Middle frontal gyrus (tissue), 1 donor: Measurements from ENCODE around the gene GDF7.

Experiments used
- DNase-seq: peaks from one replicate; pipeline ENCODE4 v3.0.0-alpha.2; 2015; ENCODE audit warnings: low spot score; ENCODE audit errors: extremely low spot score

The GDF7 gene

DNA sequence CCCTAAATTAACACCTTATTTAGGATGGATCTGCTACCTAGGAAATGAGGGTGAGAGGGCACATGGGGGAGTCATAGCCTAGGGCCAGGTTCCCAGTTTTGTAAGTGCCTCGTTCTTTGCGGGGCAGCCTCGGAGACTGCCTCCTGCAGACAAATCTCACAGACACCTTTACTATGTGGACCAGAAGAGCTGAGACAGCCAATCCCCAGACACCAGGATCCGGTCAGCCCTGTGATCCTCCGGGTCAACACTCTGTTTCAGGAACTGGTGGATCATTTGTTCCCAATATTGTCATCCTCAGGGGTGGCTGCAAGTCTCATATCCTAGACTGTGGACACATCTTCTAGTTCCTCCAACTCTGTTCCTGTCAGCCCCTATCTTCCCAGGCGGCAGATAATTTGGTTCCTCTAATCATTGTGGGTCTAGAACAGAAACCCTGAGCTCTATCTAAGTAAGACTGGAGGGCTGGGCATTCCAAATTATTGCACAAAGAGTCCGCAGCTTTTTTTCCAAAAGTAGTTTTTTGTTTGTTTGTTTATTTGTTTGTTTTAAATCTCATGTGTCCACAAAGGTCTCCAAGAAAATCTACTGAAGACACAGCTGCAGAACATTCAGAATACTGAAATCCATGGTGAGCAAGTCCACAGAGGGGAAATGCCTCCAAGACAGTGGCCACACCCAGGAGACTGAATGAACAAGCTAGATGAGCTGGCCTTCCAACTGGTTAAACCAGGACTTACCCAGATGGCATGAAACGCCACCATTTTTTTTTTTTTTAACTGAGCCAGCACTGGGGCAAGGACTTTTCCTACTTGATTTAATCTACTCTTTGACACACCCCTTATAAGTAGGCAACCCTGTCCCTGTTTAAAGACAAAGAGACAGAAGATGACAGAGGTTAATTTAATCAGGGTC lies 6.2 kb upstream of the GDF7 start:
- DNase-seq: no peak

GRCh38 chr2:20661421-20662307 lies 5.3 kb upstream of the GDF7 start:
- DNase-seq: no peak

DNA sequence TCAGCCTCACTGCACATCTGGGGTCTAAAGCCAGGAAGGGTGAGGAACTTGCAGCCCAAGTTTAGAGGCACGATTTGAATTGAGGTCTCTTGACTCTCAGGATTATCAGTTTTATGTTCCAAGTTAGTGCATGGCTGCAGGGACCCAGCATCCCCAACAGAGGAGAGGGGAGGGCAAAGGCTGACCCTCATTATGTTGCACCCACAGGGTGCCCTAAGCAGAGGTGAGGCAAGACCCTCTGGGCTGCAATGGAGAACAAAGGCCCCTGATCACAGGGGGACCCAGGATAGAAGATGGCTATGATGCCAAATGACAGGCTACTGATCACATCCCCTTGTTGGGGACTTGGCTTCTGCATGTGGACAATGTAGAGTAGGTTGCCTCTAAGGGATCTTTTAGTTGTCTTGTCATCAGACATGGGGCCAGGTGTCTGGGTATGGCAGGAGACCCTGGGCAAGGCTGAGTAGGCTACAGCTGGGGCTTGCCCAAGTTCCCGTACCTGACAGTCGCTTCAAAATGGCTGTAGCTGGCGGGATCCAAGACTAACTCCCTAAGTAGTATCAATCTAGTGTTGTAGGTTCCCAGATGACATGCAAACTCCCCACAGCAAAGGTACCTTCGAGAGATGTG lies 4.5 kb upstream of the GDF7 start:
- DNase-seq: no peak

GRCh38 chr2:20663196-20664070 lies 3.5 kb upstream of the GDF7 start:
- DNase-seq: no peak

GRCh38 chr2:20664071-20664390 lies 2.9 kb upstream of the GDF7 start:
- DNase-seq: no peak

GRCh38 chr2:20664431-20665242 lies 2.3 kb upstream of the GDF7 start:
- DNase-seq: no peak

- DNase-seq: no peak
Observed at GRCh38 chr2:20665243-20666004, 1.5 kb upstream of the GDF7 start.

DNA sequence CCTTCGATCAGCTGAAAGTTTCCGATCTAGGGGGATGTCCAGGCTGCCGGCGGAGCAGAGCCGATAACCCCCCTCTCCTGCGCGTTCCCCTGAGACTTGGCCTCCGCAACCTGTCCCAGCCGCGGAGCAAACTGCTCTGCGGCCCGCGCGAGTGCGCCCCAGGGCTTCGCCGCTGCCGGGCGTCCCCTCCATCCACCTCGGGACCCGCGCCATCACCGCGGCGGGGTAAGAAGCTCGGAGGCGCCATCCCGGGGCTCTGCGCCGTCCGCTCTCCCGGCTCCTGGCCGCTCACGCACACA lies 990 bp upstream of the GDF7 start:
- DNase-seq: no peak

DNA sequence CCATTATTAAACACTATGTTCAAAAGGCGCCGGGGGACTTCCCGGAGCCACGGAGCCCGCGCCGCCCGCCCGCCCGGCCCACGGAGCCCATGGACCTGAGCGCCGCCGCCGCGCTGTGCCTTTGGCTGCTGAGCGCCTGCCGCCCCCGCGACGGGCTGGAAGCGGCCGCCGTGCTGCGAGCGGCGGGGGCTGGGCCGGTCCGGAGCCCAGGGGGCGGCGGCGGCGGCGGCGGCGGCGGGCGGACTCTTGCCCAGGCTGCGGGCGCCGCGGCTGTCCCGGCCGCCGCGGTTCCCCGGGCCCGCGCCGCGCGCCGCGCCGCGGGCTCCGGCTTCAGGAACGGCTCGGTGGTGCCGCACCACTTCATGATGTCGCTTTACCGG lies 197 bp downstream of the GDF7 start:
- DNase-seq: no peak

DNA sequence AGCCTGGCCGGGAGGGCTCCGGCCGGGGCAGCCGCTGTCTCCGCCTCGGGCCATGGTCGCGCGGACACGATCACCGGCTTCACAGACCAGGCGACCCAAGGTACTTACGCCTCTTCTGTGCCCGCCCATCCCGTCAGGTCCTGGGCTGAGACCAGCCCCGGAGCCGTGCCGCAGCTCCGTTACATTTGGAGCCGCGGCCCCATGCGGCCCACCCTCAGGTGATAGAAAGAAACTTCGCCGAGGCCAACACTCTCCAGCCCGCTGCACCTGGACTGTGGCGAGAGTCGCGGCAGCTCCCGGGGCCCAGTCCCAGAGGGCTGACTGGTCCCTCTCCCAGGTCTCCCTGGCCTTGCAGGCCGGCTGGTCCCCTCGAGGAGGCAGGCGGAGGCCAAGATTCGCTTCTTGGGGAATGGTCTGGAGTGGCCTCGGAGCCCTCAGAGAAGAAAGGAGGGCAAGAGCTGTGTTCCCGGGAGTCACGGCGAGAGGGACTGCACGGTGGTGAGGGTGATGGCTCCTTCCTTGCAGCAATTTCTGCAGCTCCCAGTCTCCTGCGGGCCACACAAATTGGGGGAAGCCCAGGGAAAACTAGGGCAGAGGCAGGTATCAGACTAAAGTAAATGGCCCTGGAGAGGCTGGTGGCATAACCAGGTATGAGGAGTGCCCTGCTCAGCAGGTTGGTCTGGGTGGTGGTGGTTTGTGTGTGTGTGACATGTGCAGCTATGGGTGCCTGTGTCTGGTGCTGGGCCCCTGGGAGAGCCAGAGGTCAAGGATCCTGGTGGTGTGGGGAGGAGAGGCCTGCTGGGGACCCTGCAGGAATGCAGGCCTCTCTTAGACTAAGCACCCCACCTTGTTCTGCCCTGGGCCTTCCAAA lies 822 bp downstream of the GDF7 start:
- no peak for DNase-seq

DNA sequence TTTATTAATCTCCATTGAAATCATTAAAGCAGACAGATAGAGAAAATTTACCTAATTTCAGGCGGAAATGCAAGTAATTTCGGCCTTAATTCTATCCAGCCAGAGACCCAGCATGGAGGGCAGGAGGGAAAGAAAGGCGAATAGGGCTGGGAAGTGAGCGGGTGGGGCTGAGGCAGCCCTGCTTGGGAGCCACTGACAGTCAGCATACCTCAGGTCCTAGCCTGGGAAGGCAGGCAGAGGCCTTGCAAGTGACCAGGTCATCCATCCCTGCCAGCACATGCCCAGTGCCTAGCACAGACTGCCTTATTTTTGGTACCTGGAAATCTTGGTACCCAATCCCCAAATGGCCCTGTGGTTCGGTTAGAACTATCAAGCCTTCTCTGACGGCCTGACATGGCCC lies 1.5 kb downstream of the GDF7 start:
- no peak for DNase-seq

- no peak for DNase-seq
Observed at GRCh38 chr2:20668871-20669475, 2.0 kb downstream of the GDF7 start.

GRCh38 chr2:20669562-20670314 lies 2.8 kb downstream of the GDF7 start:
- no peak for DNase-seq

- no peak for DNase-seq
Observed at GRCh38 chr2:20670315-20671035, 3.5 kb downstream of the GDF7 start.

- DNase-seq: no peak
Observed at GRCh38 chr2:20671036-20671735, 4.2 kb downstream of the GDF7 start.

- DNase-seq: no peak
Observed at GRCh38 chr2:20671736-20672080, 4.8 kb downstream of the GDF7 start.
